HG02870 (cell line): ENCODE results near the gene MS4A8.
"Not testable (repeated sequence)": the region's sequence is repeated elsewhere in the genome, so short reads cannot be mapped to it uniquely, and the experiment has no call there.

ENCODE experiments used
- ATAC-seq: cut with Tn5 transposase; IDR thresholded peaks from one replicate; pipeline ENCODE4 v1.9.1; 2021; ENCODE audit warnings: mild to moderate bottlenecking, moderate library complexity; ENCODE audit not compliant: unreplicated experiment

MS4A8 gene, protein sequence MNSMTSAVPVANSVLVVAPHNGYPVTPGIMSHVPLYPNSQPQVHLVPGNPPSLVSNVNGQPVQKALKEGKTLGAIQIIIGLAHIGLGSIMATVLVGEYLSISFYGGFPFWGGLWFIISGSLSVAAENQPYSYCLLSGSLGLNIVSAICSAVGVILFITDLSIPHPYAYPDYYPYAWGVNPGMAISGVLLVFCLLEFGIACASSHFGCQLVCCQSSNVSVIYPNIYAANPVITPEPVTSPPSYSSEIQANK

DNA sequence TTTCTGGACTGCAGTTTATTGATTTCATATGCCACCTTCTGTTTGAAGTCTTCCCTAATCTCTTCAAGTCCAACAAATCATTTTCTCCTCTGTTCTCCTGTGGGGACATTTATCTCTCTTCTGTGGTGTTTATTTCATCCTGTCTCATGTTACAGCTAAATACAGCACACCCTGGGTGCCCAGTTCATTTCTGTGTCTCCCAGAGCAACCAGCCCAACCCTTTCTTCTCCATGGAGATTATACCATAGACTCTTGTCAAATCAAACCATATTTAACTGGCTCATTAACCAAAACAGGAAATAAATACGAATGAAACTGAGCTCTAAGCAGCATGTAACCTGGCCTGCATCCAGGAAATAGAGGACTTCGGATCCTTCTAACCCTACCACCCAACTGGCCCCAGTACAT is at the start of gene MS4A8:
Gene MS4A8, plus strand, starts transcription at position 329 of the 408 bp plus-strand sequence. CDS start 1,249 bp downstream, outside the sequence.
- ATAC-seq: no peak

GRCh38 chr11:60657888-60658287 is 41.5 kb upstream of the MS4A8 start:
- ATAC-seq: no peak

- ATAC-seq: no peak
These were observed 41.0 kb upstream of the MS4A8 start for GRCh38 chr11:60658409-60658808.

DNA sequence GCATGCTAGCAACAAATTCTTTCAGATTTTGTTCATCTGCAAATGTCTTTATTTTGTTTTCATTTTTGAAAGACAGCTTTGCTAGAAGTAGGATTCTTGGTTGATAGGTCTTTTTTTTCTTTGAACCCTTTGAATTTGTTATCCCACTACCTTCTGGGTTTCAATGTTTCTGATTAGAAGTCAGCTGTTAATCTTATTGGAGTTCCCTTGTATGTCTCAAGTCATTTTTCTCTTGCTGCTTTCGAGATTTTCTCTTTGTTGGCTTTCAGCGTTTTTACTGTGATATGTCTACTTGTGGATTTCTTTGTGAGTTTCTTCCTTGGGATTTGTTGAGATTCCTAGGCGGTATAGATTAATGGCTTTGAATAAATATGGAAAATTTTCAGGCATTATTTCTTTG is 27.2 kb upstream of the MS4A8 start:
- ATAC-seq: no peak

- ATAC-seq: not testable (repeated sequence)
These were observed 21.2 kb upstream of the MS4A8 start for GRCh38 chr11:60678231-60678630.

- ATAC-seq: no peak
These were observed 19.5 kb upstream of the MS4A8 start for GRCh38 chr11:60679879-60680278.

DNA sequence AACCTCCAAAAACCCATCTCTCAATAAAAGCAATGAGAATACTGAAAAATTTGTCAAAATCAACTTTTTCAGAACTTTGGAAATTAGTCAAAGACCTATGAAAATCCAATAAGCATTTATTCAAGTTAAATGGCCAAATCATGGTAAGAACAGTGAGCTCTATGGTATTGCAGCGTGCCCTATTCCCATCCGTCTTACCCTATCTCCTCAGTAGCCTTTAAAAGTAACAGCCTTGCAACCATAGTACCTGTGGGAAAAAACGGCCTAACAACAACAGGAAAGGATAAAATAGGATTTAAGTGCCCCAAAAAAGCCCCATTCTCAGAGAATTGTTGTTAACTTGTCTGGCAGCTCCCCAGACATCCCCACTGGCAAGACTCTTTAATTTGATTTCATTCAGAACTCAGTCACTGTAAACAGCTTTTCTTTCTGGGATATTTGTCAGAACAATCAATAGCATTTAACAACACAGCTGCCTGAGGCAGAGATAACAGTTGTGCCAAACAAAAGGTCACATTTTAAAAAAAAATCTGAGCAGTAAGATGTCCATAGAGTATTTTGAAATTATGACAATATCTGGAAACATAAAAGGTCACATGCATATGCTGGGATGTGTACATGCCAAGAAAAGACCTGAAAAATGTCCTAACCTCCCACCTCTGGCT is 18.8 kb upstream of the MS4A8 start:
- ATAC-seq: no peak

GRCh38 chr11:60684541-60684848 is 14.9 kb upstream of the MS4A8 start:
- not testable (repeated sequence) for ATAC-seq

- no peak for ATAC-seq
These were observed 7.8 kb upstream of the MS4A8 start for GRCh38 chr11:60691661-60692060.

DNA sequence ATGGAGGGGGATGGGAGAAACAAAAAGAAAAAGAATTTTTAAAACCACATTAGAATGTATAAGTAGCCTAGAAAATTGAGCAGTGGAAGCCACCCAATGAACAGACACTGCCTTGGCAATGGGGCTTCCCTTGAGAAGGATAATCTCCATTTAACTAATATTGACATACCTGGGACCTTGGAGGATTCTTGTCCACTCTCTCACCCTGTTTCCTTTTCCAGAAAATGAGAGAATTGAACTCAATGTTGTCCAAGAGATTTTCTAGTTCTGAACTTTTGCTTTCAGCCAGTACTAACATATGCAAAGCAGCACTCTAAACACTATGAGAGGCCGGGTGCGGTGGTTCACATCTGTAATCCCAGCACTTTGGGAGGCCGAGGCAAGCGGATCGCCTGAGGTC is 524 bp downstream of the MS4A8 start:
- no peak for ATAC-seq

DNA sequence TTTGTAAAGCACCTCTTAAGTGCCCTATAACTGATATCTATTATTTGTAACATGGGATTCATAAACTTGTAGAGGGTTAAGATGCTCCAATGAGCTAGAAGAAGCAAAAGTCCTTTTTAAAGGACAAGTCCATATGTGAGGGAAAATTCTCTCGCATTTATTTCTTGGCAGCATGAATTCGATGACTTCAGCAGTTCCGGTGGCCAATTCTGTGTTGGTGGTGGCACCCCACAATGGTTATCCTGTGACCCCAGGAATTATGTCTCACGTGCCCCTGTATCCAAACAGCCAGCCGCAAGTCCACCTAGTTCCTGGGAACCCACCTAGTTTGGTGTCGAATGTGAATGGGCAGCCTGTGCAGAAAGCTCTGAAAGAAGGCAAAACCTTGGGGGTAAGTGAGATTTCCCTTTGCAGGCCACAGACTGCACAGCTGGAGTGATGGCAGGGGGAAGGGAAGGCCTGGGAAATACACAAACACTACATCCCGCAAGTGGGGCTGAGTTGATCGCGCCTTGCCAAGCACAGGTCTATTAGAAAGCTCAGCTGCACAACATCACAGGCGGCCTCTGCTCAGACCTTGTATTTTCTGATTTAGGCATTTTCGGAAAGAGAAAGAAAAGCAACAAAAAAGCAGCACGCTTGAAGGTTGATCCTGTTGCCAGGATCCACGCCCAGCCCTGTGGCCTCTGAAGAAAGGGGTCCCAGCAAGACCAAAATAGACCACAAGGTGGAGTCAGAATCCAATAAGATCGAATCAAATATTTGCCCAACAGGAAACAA is 1.5 kb downstream of the MS4A8 start:
- no peak for ATAC-seq

DNA sequence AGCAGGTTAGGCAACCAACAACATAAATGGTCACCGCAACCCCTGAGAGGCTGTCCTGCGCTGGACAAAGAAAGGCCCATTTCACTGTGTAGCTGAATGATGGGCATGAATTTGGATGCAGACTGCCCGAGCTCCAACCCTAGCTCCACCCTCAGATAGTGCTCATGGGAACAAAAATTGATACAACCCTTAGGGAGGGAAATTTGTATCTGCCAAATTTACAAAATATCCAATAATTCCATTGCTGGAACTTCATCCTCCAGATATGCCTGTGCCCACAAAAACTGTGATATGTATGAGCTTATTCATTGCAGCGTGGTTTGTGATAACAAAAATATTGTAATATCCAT is 2.0 kb downstream of the MS4A8 start:
- ATAC-seq: no peak

GRCh38 chr11:60703374-60703773 is 4.0 kb downstream of the MS4A8 start:
- no peak for ATAC-seq

DNA sequence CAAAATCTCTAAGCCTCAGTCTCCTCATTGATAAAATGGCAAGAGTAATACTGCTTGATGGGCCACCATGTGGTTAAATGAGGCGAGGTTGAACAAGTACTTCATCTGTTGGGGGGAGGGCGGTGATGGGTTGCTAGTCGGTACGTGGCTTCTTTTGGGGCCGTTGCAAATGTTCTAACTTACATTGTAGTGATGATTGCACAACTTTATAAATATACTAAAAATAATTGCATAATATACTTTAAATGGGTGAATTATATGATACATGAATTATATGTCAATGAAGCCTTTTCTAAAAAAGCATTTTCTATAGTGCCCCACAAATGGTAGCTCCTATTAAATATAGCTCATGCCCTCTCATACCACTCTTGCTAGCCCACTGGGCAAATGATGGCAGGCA is 6.5 kb downstream of the MS4A8 start:
- no peak for ATAC-seq

DNA sequence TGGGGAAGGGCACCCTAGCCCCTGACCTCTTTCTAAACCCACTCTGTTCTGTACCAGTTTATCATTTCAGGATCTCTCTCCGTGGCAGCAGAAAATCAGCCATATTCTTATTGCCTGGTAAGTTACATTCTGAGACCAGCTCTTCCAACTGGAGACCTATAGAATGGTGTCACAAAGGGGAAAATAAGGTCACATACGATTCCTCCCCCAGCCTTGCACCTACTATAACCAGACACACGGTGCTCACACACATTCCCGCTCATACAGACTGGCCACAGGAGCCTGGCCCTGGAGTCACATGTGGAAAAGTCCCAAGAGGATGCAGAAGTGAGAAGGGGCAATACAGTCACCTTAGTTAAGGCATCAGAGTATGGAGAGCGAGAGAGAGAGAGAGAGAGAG is 7.5 kb downstream of the MS4A8 start:
- no peak for ATAC-seq

DNA sequence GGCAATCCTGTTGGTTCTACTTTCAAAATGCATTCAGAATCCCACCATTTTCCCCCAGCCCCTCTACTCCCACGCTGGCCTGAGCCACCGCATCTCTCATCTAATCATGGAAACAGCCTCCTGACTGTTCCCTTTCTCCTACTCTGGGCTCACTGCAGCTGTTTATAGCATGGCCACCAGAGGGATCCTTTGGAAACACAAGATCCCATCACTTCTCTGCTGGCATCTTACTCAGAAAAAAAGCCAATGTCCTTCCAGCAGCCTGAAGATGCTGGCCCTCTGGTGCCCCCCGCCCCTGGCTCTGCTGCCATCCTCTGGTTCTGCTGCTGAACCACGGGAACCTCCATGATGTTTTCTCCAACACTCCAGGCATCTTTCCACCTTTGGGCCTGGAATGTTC is 11.1 kb downstream of the MS4A8 start:
- ATAC-seq: no peak

GRCh38 chr11:60711276-60711675 is 11.9 kb downstream of the MS4A8 start:
- no peak for ATAC-seq

- ATAC-seq: not testable (repeated sequence)
These were observed 14.0 kb downstream of the MS4A8 start for GRCh38 chr11:60713423-60713822.

DNA sequence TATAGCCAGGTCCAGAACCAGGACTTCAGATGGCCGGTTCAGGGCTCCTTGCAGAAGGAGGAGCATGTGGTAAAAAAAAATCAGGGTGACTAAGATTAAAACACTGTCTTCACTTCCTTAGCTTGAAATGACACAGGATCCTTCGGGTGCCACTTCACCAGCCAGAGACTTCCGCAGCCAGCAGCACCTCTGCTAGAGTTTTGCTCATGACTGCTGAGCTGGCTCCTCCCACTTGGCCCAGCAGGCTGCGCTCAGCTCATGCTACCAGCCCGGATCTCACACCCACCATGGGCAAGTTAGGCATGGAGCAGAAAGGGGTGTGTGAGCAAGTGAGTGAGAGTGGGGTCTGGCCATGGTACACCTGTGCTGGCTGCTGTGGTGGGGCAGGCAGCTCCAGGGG is 18.5 kb downstream of the MS4A8 start:
- no peak for ATAC-seq

DNA sequence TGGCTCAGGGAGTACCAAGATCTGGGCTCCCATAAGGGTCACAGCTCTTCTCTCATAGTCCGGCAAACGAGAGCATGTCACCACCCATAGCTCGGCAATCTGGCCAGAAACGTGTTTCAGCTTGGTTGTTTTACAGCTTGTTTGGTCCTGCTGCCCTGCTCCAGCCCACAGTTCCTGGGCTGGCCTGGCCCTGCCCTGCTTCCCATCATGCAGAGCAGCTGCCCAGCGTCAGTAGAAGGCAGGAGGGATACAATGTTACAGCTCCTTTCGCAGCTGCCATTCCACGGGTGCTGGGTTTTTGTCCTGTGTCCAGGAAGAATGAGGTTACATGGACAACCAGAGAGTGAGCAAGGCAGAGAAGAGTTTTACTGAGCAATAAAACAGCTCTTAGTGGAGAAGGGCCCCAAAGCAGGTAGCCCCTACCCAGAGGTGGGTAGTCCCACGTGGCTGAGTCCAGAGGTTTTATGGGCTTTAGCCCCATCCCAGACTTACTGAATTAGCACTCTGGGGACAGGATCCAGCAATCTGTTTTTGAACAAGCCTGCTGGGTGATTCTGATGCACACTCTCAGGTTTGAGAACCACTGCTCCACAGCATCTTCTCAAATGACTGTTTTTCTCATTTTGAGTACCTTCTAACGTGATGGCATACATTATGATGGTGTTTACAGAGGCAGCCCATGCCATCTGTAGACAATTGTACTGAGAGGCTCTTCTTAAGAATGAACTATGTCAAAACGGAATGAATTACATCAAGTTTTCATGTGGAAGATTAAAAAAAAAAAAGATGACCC is 19.3 kb downstream of the MS4A8 start:
- ATAC-seq: no peak

- ATAC-seq: no peak
These were observed 20.0 kb downstream of the MS4A8 start for GRCh38 chr11:60719391-60719790.
